HUES64 (cell line): ENCODE data around the gene URM1.
A peak's percentile ranks its signal among the peaks of the same experiment; 100 is the strongest.

Experiments
- H3K27ac ChIP-seq: 2 replicates; pipeline ENCODE4 v1.7.0; 2013; ENCODE audit warnings: low read depth, low read length, inconsistent platforms
- H3K27me3 ChIP-seq: 2 replicates; pipeline ENCODE4 v1.6.1; 2013; ENCODE audit warnings: mild to moderate bottlenecking, low read length; ENCODE audit not compliant: insufficient read depth
- H3K36me3 ChIP-seq: 2 replicates; pipeline ENCODE4 v1.6.1; 2013; ENCODE audit warnings: mild to moderate bottlenecking, low read length; ENCODE audit not compliant: insufficient read depth
- H3K4me1 ChIP-seq: 2 replicates; pipeline ENCODE4 v1.6.1; 2013; ENCODE audit warnings: mild to moderate bottlenecking, low read length, moderate library complexity; ENCODE audit not compliant: insufficient read depth
- H3K4me3 ChIP-seq: 2 replicates; pipeline ENCODE4 v1.5.1; 2013; ENCODE audit warnings: mild to moderate bottlenecking, low read length, moderate library complexity
- H3K9ac ChIP-seq: 2 replicates; pipeline ENCODE4 v1.6.1; 2013; ENCODE audit warnings: mild to moderate bottlenecking, low read depth, low read length
- H3K9me3 ChIP-seq: 2 replicates; pipeline ENCODE4 v1.6.1; 2013; ENCODE audit warnings: low read depth, low read length; ENCODE audit not compliant: insufficient read depth
- WGBS: fragments of 150-250, 120-280 bp; methylation state at CpG from one replicate; pipeline ENCODE4 v1.1.7; 2013; ENCODE audit warnings: missing lambda C conversion rate; 5-methylcytosine and 5-hydroxymethylcytosine counted together

Gene URM1

DNA sequence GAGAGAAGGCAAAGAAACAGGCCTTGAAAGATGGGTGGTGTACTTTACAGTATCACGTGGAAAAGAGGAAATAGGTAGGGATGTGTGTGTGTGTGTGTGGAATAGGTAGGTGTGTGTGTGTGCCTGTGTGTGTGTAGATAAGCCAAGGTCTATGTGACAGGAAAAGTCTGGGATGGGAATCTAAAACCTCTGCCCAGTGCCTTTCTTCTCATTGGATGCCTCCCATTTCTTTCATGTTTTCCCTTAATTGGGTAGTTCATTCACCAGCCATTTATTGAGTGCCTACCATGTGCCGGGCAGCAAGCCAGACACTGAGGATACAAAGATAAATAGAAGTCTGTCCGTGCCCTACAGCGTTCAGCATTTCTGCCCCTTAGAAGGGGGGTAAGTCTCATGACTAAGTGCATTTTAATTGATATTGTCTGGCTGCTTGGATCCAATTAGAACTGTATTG is 1.0 kb downstream of the URM1 start:
- peak overlapping the region; percentile 63; the same call in 1 of the 2 replicates for H3K9ac ChIP-seq
- no peaks in the 10 kb centered on the region for H3K36me3 ChIP-seq
- H3K27ac ChIP-seq, result no peak overlapping the region
- peaks cover 28% of the 10 kb centered on the region for H3K27me3 ChIP-seq
- no peaks in the 10 kb centered on the region for H3K9me3 ChIP-seq
- H3K4me1 ChIP-seq, result peaks cover 7% of the 10 kb centered on the region; the same call in 1 of the 2 replicates
- peak overlapping the region; percentile 75 for H3K4me3 ChIP-seq
- WGBS, result 88% methylated on average over 4 of the region's 4 CpGs

GRCh38 chr9:128372784-128373183 is 1.6 kb downstream of the URM1 start:
- Histone ChIP-seq H3K27ac (no peak overlapping the region), H3K36me3 (peaks cover under 1% of the 10 kb centered on the region; the same call in 1 of the 2 replicates), H3K27me3 (peaks cover 22% of the 10 kb centered on the region), H3K9ac (no peak overlapping the region), H3K4me3 (0 out of 2 replicates have a peak overlapping the region, but pooled peaks have one; percentile 75), H3K4me1 (peaks cover 7% of the 10 kb centered on the region; the same call in 1 of the 2 replicates), H3K9me3 (no peaks in the 10 kb centered on the region)
- WGBS, result 88% methylated on average over 1 of the region's 1 CpG

GRCh38 chr9:128374221-128374675 is 3.1 kb downstream of the URM1 start:
- no peak overlapping the region for H3K27ac ChIP-seq
- WGBS, result 91% methylated on average over 9 of the region's 9 CpGs

GRCh38 chr9:128375865-128376264 is 4.7 kb downstream of the URM1 start:
- Histone ChIP-seq H3K9me3 (no peaks in the 10 kb centered on the region), H3K4me3 (no peak overlapping the region), H3K27me3 (no peaks in the 10 kb centered on the region; the same call in 1 of the 2 replicates), H3K4me1 (peaks cover 3% of the 10 kb centered on the region; the same call in 1 of the 2 replicates), H3K36me3 (peaks cover 12% of the 10 kb centered on the region; the same call in 1 of the 2 replicates), H3K9ac (no peak overlapping the region), H3K27ac (no peak overlapping the region)
- WGBS, result 86% methylated on average over 5 of the region's 5 CpGs

More at GRCh38 chr9:128374221-128374675, 3.1 kb downstream of the URM1 start:
- H3K9me3 ChIP-seq, result no peaks in the 10 kb centered on the region
- H3K36me3 ChIP-seq, result peaks cover 6% of the 10 kb centered on the region; the same call in 1 of the 2 replicates
- H3K9ac ChIP-seq, result no peak overlapping the region
- H3K4me1 ChIP-seq, result peaks cover 7% of the 10 kb centered on the region; the same call in 1 of the 2 replicates
- no peak overlapping the region for H3K4me3 ChIP-seq
- peaks cover 9% of the 10 kb centered on the region for H3K27me3 ChIP-seq

DNA sequence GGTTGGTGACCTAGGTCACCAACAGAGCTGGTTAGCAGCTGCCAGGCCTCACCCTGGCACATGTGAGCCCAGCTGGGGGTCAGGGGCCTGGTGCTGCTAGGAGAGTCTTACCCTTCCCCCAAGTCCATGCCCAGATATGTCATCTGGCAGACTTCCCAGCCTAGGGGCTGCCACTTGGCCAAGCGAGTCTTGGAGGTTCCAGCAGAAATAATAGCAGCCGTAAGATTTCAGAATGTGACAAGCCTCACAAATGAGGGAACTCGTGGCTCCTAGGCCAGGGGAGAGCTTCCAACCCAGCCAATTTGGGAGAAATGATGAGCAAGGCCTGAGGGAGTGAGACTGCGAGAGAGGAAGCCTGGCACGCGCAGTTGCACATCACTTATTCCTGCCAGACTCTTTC is 11.1 kb downstream of the URM1 start:
- H3K27ac ChIP-seq, result peak overlapping the region; percentile 75; the same call in 1 of the 2 replicates
- WGBS, result 53% methylated on average over 4 of the region's 6 CpGs
- H3K9ac ChIP-seq, result peak overlapping the region; percentile 24; the same call in 1 of the 2 replicates
- H3K36me3 ChIP-seq, result peaks cover 12% of the 10 kb centered on the region
- H3K27me3 ChIP-seq, result peaks cover 63% of the 10 kb centered on the region
- peaks cover 45% of the 10 kb centered on the region for H3K4me1 ChIP-seq
- peak overlapping the region; percentile 32 for H3K4me3 ChIP-seq
- no peaks in the 10 kb centered on the region for H3K9me3 ChIP-seq

- Histone ChIP-seq H3K27ac (peak overlapping the region; percentile 75; the same call in 1 of the 2 replicates), H3K4me1 (peaks cover 45% of the 10 kb centered on the region), H3K9ac (peak overlapping the region; percentile 1; the same call in 1 of the 2 replicates)
Observed at GRCh38 chr9:128383007-128383753, 12.0 kb downstream of the URM1 start.

GRCh38 chr9:128383791-128384190 is 12.6 kb downstream of the URM1 start:
- Histone ChIP-seq H3K9ac (0 out of 2 replicates have a peak overlapping the region, but pooled peaks have one; percentile 1), H3K27ac (peak overlapping the region; percentile 53; the same call in 1 of the 2 replicates)
- WGBS, result 57% methylated on average over 8 of the region's 8 CpGs

More at GRCh38 chr9:128383007-128383753, 12.0 kb downstream of the URM1 start:
- WGBS, result 9% methylated on average over 9 of the region's 9 CpGs
- Histone ChIP-seq H3K36me3 (peaks cover 17% of the 10 kb centered on the region), H3K27me3 (peaks cover 72% of the 10 kb centered on the region), H3K9me3 (no peaks in the 10 kb centered on the region), H3K4me3 (peak overlapping the region; percentile 32)

GRCh38 chr9:128384801-128385495 is 13.8 kb downstream of the URM1 start:
- Histone ChIP-seq H3K9ac (no peak overlapping the region), H3K36me3 (peaks cover 22% of the 10 kb centered on the region), H3K9me3 (no peaks in the 10 kb centered on the region), H3K27ac (no peak overlapping the region), H3K4me1 (peaks cover 49% of the 10 kb centered on the region), H3K27me3 (peaks cover 90% of the 10 kb centered on the region), H3K4me3 (no peak overlapping the region)
- 59% methylated on average over 5 of the region's 7 CpGs for WGBS

More at GRCh38 chr9:128383791-128384190, 12.6 kb downstream of the URM1 start:
- H3K9me3 ChIP-seq, result no peaks in the 10 kb centered on the region
- peak overlapping the region; percentile 31; the same call in 1 of the 2 replicates for H3K4me3 ChIP-seq
- H3K4me1 ChIP-seq, result peaks cover 45% of the 10 kb centered on the region
- peaks cover 23% of the 10 kb centered on the region for H3K36me3 ChIP-seq
- peaks cover 78% of the 10 kb centered on the region for H3K27me3 ChIP-seq

DNA sequence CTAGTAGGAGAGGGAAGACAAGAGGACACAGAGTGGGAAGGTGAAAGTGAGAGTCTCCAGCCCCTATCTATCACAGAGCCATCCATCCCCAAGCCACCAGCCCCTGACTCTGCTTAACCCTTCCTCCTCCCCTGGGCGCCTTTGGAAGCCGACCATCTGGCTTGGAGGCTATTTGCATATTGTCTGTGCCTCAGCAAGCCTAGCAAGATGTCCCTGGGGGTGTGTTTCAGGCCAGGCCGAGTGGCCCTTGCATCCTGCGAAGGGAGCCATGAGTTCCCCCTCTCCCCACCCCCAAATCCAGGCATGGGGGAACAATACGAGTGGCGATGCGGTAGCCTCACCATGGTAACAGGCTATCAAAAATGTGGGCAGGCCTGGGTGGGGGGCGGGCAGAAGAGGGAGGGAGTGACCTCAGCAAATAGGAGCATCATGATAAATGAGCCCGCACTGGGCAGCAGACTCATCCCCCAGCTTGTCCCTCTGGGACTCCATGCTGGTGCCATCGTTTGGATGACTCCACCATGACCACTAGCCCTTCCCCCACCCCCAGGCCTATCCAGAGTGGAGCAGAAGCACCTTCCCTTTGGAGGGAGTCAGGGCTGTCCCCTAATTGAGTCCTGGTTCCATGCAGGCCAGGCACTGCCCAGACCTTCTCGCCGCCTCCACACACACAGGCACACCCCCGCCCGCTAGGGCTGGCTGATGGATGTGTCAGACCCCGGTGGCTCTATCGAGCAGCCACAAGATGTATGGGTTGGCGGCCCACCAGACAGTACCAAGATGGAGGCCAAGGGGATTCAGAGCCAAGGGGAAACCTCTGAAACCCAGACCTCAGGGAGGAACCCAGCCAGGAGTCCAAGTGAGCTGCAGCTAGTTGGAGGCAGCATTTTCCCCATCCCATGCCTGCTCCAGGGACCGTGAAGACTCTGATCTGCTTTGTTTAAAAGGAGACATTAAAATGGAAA is 14.6 kb downstream of the URM1 start:
- Histone ChIP-seq H3K36me3 (peaks cover 18% of the 10 kb centered on the region), H3K27me3 (peaks cover 98% of the 10 kb centered on the region), H3K9ac (no peak overlapping the region), H3K27ac (no peak overlapping the region), H3K9me3 (no peaks in the 10 kb centered on the region), H3K4me3 (no peak overlapping the region), H3K4me1 (peaks cover 56% of the 10 kb centered on the region)
- WGBS, result 62% methylated on average over 18 of the region's 18 CpGs

GRCh38 chr9:128388150-128388549 is 17.0 kb downstream of the URM1 start:
- peaks cover 50% of the 10 kb centered on the region for H3K4me1 ChIP-seq
- H3K27me3 ChIP-seq, result peaks cover 100% of the 10 kb centered on the region

More at GRCh38 chr9:128388150-128388549, 17.0 kb downstream of the URM1 start:
- Histone ChIP-seq H3K9me3 (no peaks in the 10 kb centered on the region), H3K27ac (no peak overlapping the region), H3K9ac (no peak overlapping the region), H3K36me3 (peaks cover 18% of the 10 kb centered on the region), H3K4me3 (no peak overlapping the region)
- WGBS, result 93% methylated on average over 9 of the region's 10 CpGs
